ENCODE data around the gene NEURL2.
A peak's percentile ranks its signal among the peaks of the same experiment; 100 is the strongest.
"Not testable (repeated sequence)": the region's sequence is repeated elsewhere in the genome, so short reads cannot be mapped to it uniquely, and the experiment has no call there.

Gene NEURL2

DNA sequence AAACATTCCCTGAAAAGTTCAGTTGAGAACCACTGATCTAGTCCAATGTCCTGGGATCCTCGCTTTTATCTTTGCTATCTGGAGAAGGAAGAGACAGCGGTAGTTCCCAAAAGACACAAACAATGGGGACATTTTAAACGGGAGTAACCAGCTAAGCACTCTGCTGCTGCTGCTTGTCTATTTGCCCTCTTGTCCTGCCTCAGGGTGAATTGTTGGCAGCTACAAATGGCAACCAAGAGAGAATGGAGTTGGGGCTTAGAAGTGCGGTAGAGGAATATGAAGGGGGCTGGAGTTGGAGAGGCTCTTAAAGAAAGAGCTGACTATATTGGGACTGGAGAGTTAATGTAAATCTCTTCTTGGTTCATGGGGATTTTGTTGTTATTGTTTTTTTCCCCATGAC is 16.4 kb downstream of the NEURL2 start:
- no peak for DNase-seq (ENCODE audit: low read depth in 2 of 3, low spot score in 1 of 3)

DNA sequence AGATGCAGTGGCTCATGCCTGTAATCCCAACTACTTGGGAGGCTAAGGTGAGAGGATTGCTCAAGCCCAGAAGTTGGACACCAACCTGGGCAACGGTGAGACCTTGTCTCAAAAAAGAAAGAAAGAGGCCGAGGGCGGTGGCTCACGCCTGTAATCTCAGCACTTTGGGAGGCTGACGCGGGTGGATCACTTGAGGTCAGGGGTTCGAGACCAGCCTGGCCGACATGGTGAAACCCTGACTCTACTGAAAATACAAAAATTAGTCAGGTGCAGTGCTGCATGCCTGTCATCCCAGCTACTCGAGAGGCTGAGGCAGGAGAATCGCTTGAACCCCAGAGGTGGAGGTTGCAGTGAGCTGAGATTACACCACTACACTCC is 16.9 kb downstream of the NEURL2 start:
- DNase-seq (ENCODE audit: low read depth in 2 of 3, low spot score in 1 of 3) = not testable (repeated sequence)

DNA sequence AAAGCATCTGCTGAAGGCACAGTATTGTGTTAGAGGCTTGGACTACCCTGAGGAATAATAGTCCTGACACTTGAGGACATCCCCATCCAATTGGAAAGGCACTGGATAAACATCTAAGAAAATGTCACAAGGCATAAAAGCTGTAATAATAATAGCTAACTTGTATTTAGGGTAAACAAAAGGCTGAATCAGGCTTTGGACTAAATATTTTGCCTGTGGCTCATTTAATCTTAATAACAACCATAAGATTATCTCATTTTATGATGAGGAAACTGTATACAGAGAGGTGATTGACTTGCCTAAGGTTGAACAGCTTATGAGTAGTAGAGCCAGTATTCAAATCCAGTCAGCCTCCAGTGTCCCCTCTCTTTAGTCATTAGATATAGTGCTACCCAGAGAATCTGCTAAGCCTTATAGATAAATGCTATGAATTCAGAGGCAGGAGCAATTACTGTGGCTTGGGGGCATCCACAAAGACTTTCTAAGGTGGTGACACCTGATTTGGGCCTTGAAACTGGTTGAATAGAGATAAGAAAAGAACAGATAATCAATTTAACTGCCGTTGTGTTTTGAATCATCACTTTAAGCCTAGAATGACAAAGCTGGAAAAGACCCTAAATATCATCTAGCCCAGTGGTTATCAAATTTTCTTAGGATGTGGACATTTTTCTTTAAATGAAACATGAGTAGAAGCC is 17.5 kb downstream of the NEURL2 start:
- no peak for DNase-seq (ENCODE audit: low read depth in 2 of 3, low spot score in 1 of 3)

DNA sequence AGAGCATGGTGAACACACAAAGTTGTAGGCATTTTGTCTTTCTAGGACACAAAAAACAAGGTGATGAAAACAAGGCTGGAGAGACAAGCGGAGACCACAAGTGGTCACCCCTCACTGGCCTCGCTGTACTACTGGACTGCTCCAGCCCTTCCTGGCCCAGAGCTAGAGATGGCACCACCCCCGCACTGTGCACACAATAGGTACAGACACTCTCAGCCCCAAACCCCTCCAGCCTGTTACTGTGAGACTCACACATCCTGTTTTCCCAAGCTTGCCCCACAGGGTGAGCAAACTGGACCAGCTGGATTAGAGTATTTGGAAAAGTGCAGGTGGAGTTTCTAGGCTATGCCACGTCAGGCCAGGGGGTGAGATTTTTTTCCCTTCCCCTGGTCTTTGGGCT is 18.4 kb downstream of the NEURL2 start:
- DNase-seq (ENCODE audit: low read depth in 2 of 3, low spot score in 1 of 3) = no peak

DNA sequence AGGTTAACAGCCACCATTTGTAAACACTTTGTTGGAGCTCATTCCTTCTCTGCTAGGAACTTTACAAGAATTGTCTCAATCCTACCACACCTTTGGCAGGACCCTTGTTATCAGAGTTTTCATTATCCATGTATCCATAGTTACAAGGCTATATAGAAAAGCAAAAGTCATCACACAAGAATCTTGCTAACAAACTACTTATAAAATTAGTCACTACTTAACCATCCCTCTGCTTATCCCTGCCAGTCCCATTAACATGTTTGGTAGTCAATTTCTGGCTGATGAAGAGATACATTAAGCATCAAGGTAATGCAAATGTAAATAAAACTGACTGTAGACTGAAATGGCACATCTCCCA is 23.2 kb downstream of the NEURL2 start:
- no peak for DNase-seq (ENCODE audit: low read depth in 2 of 3, low spot score in 1 of 3)

DNA sequence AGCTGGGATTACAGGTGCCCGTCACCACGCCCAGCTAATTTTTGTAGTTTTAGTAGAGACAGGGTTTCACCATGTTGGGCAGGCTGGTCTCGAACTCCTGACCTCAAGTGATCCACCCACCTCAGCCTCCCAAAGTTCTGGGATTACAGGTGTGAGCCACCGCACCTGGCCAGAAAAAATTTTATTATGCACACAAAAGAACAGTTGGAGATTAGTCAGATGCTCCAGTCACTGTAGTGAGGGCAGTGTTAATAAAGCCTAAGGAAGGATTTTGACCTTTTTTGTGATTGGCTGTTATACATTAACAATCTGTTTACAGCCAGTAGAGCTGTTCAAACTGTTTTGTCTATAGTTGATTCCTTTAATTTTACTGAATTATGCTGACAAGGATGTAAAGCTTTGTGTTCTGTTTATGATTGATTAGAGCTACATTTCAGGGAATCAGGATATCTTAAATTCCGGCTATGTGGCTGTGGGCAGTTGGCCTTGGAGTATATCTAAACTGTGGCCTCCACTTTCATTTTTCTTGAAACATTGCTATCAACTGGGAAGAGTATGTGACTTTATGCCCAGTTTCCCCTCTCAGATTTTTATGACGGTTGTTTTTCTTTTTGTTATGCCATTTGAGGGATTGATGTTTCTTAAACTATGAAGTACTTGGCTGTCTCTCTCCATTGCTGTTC is 23.7 kb downstream of the NEURL2 start:
- DNase-seq (ENCODE audit: low read depth in 2 of 3, low spot score in 1 of 3) = no peak

DNA sequence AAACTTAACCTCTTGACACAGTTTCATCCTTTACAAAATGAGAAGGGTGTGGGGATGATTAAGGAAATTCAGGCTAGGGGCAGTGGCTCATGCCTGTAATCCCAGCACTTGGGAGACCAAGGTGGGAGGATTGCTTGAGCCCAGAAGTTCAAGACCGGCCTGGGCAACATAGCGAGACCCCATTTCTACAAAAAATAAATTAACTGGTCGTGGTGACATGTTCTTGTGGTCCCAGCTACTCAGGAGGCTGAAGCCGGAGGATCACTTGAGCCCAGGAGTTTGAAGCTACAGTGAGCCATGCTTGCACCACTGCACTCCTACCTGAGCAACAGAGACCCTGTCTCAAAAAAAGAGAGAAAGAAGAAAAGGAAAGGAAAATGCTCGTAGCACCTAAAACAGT is 24.6 kb downstream of the NEURL2 start:
- no peak for DNase-seq (ENCODE audit: low read depth in 2 of 3, low spot score in 1 of 3)

DNA sequence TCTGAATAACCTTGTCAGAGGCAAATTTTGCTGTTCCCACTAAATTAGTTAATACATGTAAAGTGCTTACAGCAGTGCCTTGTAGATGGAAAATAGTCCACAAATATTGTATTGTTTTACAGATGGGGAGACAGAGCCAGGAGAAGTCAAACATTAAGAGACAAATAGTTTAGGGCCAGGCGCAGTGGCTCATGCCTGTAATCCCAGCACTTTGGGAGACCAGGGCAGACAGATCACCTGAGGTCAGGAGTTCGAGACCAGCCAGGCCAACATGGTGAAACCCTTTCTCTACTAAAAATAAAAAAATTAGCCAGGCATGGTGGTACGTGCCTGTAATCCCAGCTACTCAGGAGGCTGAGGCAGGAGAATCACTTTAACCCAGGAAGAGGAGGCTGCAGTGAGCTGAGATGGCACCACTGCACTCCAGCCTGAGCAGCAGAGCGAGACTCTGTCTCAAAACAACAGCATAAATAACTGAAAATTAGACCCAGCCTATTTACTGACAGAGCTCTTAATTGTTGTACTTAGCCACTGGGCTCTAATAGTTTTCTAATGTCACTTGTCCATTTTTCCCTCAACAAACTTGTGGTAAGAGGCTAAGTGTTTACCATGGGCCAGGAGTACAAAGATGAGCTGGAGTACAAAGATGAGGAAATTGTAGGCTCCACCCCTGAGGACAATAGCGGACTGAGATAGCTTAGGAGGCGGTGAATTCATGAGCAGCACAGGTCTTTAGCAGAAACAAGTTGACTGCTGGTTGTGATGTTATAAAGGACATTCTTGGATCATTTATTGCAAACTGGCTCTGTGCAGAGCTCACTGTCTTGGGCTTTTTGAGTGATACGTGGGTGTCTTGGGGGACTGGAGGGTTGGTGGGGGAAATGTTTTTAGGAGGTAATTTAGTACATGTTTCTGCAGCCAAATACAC is 27.2 kb downstream of the NEURL2 start:
- DNase-seq (ENCODE audit: low read depth in 2 of 3, low spot score in 1 of 3) = no peak

DNA sequence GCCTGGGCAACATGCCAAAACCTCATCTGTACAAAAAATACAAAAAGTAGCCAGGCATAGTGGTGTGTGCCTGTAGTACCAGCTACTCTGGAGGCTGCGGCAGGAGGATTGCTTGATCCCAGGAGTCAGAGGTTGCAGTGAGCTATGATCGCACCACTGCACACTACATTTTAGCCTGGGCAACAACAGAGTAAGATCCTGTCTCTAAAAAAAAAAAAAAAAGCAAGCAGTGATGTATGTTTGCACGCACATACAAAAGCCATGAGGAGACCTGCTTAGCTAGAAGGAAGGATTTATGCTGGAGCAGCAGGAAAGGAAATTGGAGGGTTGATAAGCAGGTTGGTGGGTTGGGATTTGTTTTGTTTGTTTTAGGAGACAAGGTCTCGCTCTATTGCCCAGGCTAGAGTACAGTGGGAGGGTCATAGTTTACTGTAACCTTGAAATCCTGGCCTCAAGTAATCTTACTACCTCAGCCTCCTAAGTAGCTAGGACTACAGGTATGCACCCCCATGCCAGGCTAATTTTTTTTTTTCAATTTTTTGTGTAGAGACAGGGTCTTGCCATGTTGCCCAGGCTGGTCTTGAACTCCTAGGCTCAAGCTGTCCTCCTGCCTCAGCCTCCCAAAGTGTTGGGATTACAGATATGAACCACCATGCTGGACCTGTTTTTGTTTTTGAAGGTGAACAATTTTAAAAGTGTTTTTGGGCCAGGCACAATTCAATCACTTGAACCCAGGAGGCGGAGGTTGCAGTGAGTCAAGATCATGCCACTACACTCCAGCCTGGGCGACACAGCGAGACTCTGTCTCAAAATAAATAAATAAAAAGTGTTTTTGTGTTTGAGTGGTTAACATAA is 29.6 kb downstream of the NEURL2 start:
- no peak for DNase-seq (ENCODE audit: low read depth in 2 of 3, low spot score in 1 of 3)

DNA sequence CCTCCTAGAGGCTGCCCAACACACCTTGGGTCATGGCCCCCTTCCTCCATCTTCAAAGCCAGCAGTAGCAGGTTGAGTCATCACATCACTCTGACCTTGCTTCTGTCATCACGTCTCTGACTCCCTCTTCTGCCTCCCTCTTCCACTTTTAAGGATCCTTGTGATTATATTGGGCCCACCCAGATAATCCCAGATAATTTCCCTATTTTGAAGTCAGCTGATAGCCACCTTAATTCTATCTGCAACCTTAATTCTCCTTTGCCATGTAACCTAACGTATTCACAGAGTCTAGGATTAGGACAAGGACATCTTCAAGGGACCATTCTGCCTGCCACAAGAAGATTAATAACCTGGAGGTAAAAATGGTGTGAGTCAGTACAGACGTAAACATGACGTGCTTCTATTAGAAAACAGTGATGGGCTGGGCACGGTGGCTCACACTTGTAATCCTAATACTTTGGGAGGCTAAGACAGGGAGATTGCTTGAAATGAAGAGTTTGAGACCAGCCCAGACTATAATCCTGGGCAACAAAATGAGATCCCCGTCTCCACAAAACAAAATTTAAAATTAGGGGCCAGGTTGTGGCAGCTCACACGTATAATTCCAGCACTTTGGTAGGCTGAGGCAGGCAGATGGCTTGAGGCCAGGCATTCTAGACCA is 30.3 kb downstream of the NEURL2 start:
- DNase-seq (ENCODE audit: low read depth in 2 of 3, low spot score in 1 of 3) = no peak

DNA sequence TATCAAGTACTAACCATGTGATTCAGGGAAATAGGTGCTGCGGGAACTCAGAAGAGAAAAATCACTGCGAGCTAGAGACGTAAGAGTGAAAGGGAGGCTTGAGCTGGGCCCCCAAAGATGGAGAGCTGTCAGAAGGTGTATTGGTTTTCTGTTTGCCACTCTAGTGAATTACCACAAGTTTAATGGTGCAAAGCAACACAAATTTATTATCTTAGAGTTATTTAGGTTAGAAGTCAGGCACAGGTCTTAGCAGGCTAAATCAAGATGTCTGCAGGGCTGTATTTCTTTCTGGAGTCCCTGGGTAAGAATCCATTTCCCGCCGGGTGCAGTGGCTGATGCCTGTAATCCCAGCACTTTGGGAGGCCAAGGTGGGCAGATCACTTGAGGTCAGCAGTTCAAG is 31.1 kb downstream of the NEURL2 start:
- DNase-seq (ENCODE audit: low read depth in 2 of 3, low spot score in 1 of 3) = no peak

DNA sequence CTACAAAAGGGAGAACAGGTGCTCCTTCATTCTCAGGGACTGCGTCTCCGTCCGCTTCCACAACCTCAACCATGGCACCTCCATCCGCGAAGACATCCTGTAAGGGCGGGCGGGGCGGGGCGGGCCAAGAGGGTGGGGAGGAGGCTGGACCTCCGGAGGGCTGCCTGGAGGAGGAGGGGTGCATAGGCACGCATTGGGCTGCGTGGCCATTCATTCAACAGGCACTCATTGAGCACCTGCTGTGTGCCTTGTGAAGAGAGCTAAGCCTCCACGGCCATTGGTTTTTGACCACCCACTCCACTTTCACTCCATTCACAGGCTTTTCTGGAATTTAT is 33.2 kb downstream of the NEURL2 start:
- peak; percentile 26 to 42 (median 35) for DNase-seq (ENCODE audit: low read depth in 2 of 3, low spot score in 1 of 3)

DNA sequence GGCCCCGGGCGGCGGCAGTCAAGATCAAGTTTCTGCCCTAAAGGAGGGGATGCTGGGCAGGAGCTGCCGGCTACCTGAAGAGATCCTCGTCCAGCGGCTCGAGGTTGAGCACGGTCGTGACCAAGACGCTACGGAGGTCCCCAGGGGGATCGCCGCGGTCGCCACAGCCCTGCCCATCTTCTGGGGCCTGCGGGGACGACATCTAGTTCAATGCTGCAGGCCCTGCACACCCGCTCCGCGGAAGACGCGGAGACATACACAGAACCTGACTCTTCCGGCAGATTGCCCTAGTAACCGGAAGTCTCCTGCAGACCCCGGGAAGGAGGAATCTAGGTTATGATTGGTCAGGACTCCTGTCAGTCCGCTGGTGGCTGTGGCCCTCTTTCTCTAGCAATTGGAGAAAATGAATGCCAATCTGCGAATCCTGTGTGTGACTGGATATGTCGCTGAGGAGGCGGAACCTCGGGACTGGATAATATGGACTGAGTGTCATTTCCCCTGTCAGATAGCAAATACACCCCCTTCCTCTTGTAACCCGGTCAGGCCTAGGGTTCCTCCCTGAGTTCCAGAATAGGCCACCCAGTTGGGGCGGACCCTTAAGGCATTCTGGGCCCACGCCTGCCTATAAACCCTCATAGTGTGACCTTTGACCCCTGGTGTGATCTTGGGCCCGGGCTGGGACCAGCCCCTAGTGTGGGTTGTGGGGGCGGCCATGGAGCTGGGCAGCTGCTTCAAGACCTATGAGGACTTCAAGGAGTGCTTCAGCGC is 33.7 kb downstream of the NEURL2 start, which contains the start of the genes ACOT8 and ZSWIM3:
ACOT8 (minus strand) TSS at position 279 of the 768 bp plus-strand sequence; CDS start at position 202, 77 bp downstream.
ZSWIM3 (plus strand) TSS at position 501 of the 768 bp plus-strand sequence; CDS start at position 713, 212 bp downstream.
- peak; percentile 87 to 99 (median 91) for DNase-seq (ENCODE audit: low read depth in 2 of 3, low spot score in 1 of 3)

DNA sequence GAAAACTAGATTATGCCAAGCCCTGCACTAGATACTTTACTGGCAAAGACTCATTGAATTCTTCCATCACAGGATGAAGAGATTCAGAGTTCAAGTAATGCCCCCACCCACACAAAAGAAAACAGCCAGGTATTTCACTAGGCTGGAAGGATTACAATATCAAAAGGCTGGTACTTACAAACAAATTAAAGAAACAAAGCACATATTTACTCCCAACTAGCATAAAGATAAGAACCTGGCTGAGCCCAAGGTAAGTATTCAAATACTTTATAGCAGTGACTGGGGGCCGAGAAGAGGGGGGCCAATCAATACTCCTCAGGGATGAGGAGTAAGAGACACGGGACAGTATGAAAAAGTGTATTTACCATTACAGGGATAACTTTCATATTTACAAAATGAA is 37.5 kb downstream of the NEURL2 start:
- DNase-seq (ENCODE audit: low read depth in 2 of 3, low spot score in 1 of 3) = no peak

DNA sequence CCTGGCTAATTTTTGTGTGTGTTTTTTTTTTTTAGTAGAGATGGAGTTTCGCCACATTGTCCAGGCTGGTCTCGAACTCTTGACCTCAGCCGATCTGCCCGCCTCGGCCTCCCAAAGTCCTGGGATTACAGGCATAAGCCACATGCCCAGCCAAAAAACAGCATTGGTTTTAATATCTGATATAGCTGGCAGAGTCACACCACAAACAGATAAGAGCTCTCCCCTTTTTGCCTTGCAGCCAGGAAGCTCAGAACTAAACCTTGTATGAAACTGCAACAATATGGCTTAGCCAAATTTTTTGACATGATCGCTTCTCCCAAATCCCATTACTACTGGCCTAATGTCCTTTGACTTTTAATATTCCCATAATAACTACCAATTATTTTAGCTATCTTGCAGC is 38.7 kb downstream of the NEURL2 start:
- DNase-seq (ENCODE audit: low read depth in 2 of 3, low spot score in 1 of 3) = no peak

DNA sequence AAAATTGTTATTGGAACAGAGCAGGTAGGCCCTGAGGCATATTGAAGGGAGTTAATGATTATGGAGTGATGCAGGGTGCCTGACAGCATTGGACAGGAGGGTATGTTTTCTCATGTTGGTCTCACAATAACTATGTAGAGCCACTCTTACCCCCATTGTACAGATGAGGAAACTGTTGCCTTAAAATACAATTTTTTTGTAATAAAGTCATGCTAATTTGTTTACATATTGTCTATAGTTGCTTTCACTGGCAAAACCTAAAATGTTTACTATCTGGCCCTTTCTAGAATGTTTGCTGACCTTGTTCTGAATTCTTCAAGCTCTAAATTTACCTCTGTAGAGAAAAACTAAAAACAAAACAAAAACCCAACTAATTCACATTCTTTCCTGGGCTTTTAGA is 39.5 kb downstream of the NEURL2 start:
- DNase-seq (ENCODE audit: low read depth in 2 of 3, low spot score in 1 of 3) = no peak

DNA sequence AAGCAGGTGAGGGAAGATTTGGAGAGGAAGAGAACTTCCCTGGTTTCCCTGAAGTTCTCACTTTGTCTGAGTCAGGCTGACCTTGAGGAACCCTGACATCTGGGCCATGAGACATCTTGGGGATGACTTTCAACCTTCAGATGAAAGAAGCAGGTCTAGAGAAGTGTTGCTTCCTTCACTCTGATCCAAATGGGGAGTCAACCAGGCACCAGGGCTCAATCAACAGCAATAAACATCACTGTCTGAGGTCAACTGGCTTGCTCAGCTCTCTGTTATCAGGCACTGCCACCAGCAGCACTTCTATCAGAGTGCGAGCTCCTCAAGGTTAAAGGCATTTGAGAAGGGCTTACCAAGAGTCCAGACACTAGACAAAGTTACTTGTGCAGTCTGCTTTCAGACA is 40.1 kb downstream of the NEURL2 start:
- DNase-seq (ENCODE audit: low read depth in 2 of 3, low spot score in 1 of 3) = no peak

DNA sequence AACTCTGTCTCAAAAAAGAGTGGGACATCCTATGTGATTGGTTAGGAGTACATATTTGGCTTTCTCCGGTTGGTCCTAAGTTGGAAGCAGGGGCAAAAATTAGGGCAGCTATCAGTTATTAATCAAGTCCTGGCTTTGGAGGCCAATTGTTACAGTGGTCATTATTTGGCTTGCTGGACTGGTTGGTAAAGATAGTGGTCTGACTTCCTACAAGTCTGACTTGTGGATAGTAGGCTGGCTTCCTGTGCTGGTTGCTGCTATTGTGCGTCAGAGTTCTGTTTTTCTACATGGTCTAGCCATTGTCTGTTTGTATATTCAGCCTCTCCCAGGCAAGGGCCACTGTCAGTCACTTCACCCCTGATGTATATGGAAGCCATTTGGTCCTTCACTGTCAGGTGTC is 40.8 kb downstream of the NEURL2 start:
- DNase-seq (ENCODE audit: low read depth in 2 of 3, low spot score in 1 of 3) = no peak

DNA sequence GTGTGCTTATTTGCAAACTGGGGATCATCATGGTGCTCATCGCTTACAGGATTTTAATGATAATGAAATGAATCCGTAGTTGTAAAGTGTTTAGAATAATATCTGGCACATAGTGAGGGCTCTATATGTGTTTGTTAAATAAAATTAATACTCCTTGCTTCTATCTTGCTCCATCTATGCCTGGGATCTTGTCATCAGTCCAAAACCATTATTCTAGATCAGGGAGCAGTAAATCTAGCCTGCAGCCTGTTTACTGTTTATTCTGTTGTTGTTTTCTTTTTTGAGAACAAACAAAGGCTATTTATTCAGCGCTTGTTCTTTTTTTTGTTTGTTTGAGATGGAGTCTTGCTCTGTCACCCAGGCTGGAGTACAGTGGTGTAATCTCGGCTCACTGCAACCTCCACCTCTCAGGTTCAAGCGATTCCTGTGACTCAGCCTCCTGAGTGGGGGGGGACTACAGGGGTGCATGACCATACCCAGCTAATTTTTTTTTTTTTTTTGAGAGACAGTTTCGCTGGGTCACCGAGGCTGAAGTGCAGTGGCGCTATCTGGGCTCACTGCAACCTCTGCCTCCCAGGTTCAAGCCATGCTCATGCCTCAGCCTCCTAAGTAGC is 41.9 kb downstream of the NEURL2 start:
- DNase-seq (ENCODE audit: low read depth in 2 of 3, low spot score in 1 of 3) = no peak
